Stimulated activated effector memory CD8-positive, alpha-beta T cell treated with anti-CD3 and anti-CD28 coated beads, Interleukin-12 subunit alpha, Interleukin-12 subunit beta, amount 100 ng/mL, for 72 hours (primary cell): Measurements from ENCODE around the gene MTSS2.

Source experiments
- ATAC-seq: fragments of 150-1000 bp; cut with Tn5 transposase; 2 replicates; pipeline ENCODE4 v1.10.0; 2021
- DNase-seq, 2 donors: peaks; one replicate each; pipeline ENCODE4 v3.0.0; 2021 to 2022; ENCODE audit warnings: low spot score in 2 of 2
- H3K27ac Mint-ChIP-seq: one replicate; pipeline ENCODE4 v1.8.0; 2022; ENCODE audit warnings: mild to moderate bottlenecking, mixed read lengths
- H3K36me3 Mint-ChIP-seq: one replicate; pipeline ENCODE4 v1.8.0; 2022; ENCODE audit warnings: mild to moderate bottlenecking, mixed read lengths
- H3K4me1 Mint-ChIP-seq: one replicate; pipeline ENCODE4 v1.8.0; 2022; ENCODE audit warnings: mixed read lengths
- H3K4me3 Mint-ChIP-seq: one replicate; pipeline ENCODE4 v1.8.0; 2022; ENCODE audit warnings: mild to moderate bottlenecking, mixed read lengths
- H3K9me3 Mint-ChIP-seq: one replicate; pipeline ENCODE4 v1.8.0; 2022; ENCODE audit warnings: mixed read lengths

The MTSS2 gene

GRCh38 chr16:70685938-70686375 lies at the start of gene MTSS2:
TSS of gene MTSS2 (minus strand) at chr16:70686053. CDS start at chr16:70685791, 262 bp downstream.
- Mint-ChIP-seq H3K27ac (no peak within 1 kb of the TSS), H3K4me3 (peak within 1 kb of the TSS; percentile 18), H3K9me3 (no peaks in the 10 kb centered on the region), H3K36me3 (no peaks in the 10 kb centered on the region), H3K4me1 (no peaks in the 10 kb centered on the region)
- peak; percentile 4 for ATAC-seq
- DNase-seq = no peak

GRCh38 chr16:70735141-70735979 lies 49.5 kb upstream of the MTSS2 start:
- Mint-ChIP-seq H3K36me3 (peaks cover 17% of the 10 kb centered on the region), H3K9me3 (no peaks in the 10 kb centered on the region), H3K4me1 (peaks cover 32% of the 10 kb centered on the region), H3K27ac (no peak overlapping the region), H3K4me3 (no peak overlapping the region)
- DNase-seq = no peak
- ATAC-seq = no peak

GRCh38 chr16:70734522-70735095 lies 48.8 kb upstream of the MTSS2 start:
- Mint-ChIP-seq H3K27ac (peak overlapping the region; percentile 49), H3K9me3 (no peaks in the 10 kb centered on the region), H3K36me3 (peaks cover 19% of the 10 kb centered on the region), H3K4me1 (peaks cover 39% of the 10 kb centered on the region), H3K4me3 (no peak overlapping the region)
- ATAC-seq = no peak
- DNase-seq = no peak

GRCh38 chr16:70730944-70731343 lies 45.1 kb upstream of the MTSS2 start:
- peaks cover 15% of the 10 kb centered on the region for H3K4me1 Mint-ChIP-seq
- H3K9me3 Mint-ChIP-seq = no peaks in the 10 kb centered on the region
- H3K27ac Mint-ChIP-seq = peak overlapping the region; percentile 68
- no peak overlapping the region for H3K4me3 Mint-ChIP-seq
- no peak for ATAC-seq
- no peak for DNase-seq
- peaks cover 19% of the 10 kb centered on the region for H3K36me3 Mint-ChIP-seq

- no peaks in the 10 kb centered on the region for H3K9me3 Mint-ChIP-seq
- H3K4me1 Mint-ChIP-seq = peaks cover 15% of the 10 kb centered on the region
- no peak for DNase-seq
- H3K4me3 Mint-ChIP-seq = no peak overlapping the region
- ATAC-seq = no peak
- H3K27ac Mint-ChIP-seq = peak overlapping the region; percentile 55
- peaks cover 19% of the 10 kb centered on the region for H3K36me3 Mint-ChIP-seq
Measured at GRCh38 chr16:70730031-70730430, 44.2 kb upstream of the MTSS2 start.

- Mint-ChIP-seq H3K4me3 (no peak overlapping the region), H3K9me3 (no peaks in the 10 kb centered on the region), H3K36me3 (peaks cover 19% of the 10 kb centered on the region), H3K4me1 (peaks cover 11% of the 10 kb centered on the region), H3K27ac (peak overlapping the region; percentile 55)
- no peak for DNase-seq
- no peak for ATAC-seq
Measured at GRCh38 chr16:70729292-70729691, 43.4 kb upstream of the MTSS2 start.

- no peak overlapping the region for H3K4me3 Mint-ChIP-seq
- peak overlapping the region; percentile 55 for H3K27ac Mint-ChIP-seq
- peaks cover 25% of the 10 kb centered on the region for H3K36me3 Mint-ChIP-seq
- H3K4me1 Mint-ChIP-seq = peaks cover 11% of the 10 kb centered on the region
- ATAC-seq = no peak
- no peaks in the 10 kb centered on the region for H3K9me3 Mint-ChIP-seq
- no peak for DNase-seq
Measured at GRCh38 chr16:70728150-70728549, 42.3 kb upstream of the MTSS2 start.

- ATAC-seq = no peak
- Mint-ChIP-seq H3K9me3 (no peaks in the 10 kb centered on the region), H3K4me1 (peaks cover 11% of the 10 kb centered on the region), H3K36me3 (peaks cover 30% of the 10 kb centered on the region), H3K27ac (no peak overlapping the region), H3K4me3 (no peak overlapping the region)
- DNase-seq = no peak
Measured at GRCh38 chr16:70726892-70727361, 41.1 kb upstream of the MTSS2 start.

GRCh38 chr16:70725912-70726828 lies 40.3 kb upstream of the MTSS2 start:
- Mint-ChIP-seq H3K9me3 (no peaks in the 10 kb centered on the region), H3K36me3 (peaks cover 28% of the 10 kb centered on the region), H3K4me3 (no peak overlapping the region), H3K4me1 (peaks cover 14% of the 10 kb centered on the region), H3K27ac (no peak overlapping the region)
- ATAC-seq (no peak), DNase-seq (no peak)

GRCh38 chr16:70725024-70725911 lies 39.4 kb upstream of the MTSS2 start:
- H3K36me3 Mint-ChIP-seq = peaks cover 33% of the 10 kb centered on the region
- no peak overlapping the region for H3K4me3 Mint-ChIP-seq
- no peak overlapping the region for H3K27ac Mint-ChIP-seq

GRCh38 chr16:70724146-70725023 lies 38.5 kb upstream of the MTSS2 start:
- H3K9me3 Mint-ChIP-seq = no peaks in the 10 kb centered on the region
- no peak overlapping the region for H3K4me3 Mint-ChIP-seq
- ATAC-seq = no peak
- H3K4me1 Mint-ChIP-seq = peaks cover 9% of the 10 kb centered on the region
- H3K36me3 Mint-ChIP-seq = peaks cover 30% of the 10 kb centered on the region
- no peak for DNase-seq
- no peak overlapping the region for H3K27ac Mint-ChIP-seq

More at GRCh38 chr16:70725024-70725911, 39.4 kb upstream of the MTSS2 start:
- DNase-seq (no peak), ATAC-seq (no peak)
- H3K9me3 Mint-ChIP-seq = no peaks in the 10 kb centered on the region
- peaks cover 18% of the 10 kb centered on the region for H3K4me1 Mint-ChIP-seq

- Mint-ChIP-seq H3K4me1 (peaks cover 7% of the 10 kb centered on the region), H3K4me3 (no peak overlapping the region), H3K9me3 (no peaks in the 10 kb centered on the region), H3K36me3 (peaks cover 26% of the 10 kb centered on the region), H3K27ac (no peak overlapping the region)
- DNase-seq (no peak), ATAC-seq (no peak)
Measured at GRCh38 chr16:70723740-70724145, 37.9 kb upstream of the MTSS2 start.

- ATAC-seq = no peak
- H3K4me1 Mint-ChIP-seq = peaks cover 7% of the 10 kb centered on the region
- DNase-seq = no peak
- H3K4me3 Mint-ChIP-seq = no peak overlapping the region
- H3K27ac Mint-ChIP-seq = peak overlapping the region; percentile 75
- peaks cover 26% of the 10 kb centered on the region for H3K36me3 Mint-ChIP-seq
- no peaks in the 10 kb centered on the region for H3K9me3 Mint-ChIP-seq
Measured at GRCh38 chr16:70721202-70721963, 35.5 kb upstream of the MTSS2 start.
